ENCODE data around the gene AMIGO1. TPM values are rescaled to one million over a fixed set of nuclear protein-coding genes. Genes with fewer than 3 reads are reported as not detected.

Gene AMIGO1
- total and polyA plus RNA-seq, 2 of the 8 experiments (the other 6 are each of a cell fraction or from before 2014, with no cell fraction given): 1.5 to 2.7 TPM

- DNase-seq (ENCODE audit: low read depth in 1 of 2, low spot score in 2 of 2): no peak
- no peak overlapping the region for H2BK5ac ChIP-seq (ENCODE audit: low read depth, low read length)
- no peak overlapping the region for H3K4ac ChIP-seq (replicated peaks; ENCODE audit: insufficient read length, low read depth, low read length)
- peaks cover 2 to 8% of the 10 kb centered on the region in 2 experiments for H4K20me1 ChIP-seq (replicated peaks in 1 of 2; ENCODE audit: control insufficient read depth in 1 of 2, insufficient read depth in 2 of 2, low read length in 2 of 2)
- no peak overlapping the region for H3K23ac ChIP-seq (ENCODE audit: insufficient read length)
- POLR2A ChIA-PET (ENCODE audit: partially characterized antibody): interaction anchor here (0.9 to 1.3 kb wide), 3 partner anchors 7 to 12 kb away, joined by 3 to 4 read pairs (median 3); partner anchors contain the start of gene CYB561D1
- peaks cover 0 to 8% (median 8%) of the 10 kb centered on the region in 4 experiments; a peak in 3 of 7 replicates for H3K27me3 ChIP-seq (replicated peaks in 1 of 4; ENCODE audit: control insufficient read depth in 3 of 4, extremely low read depth in 1 of 4, insufficient read depth in 3 of 4, low read length in 3 of 4)
- no peak overlapping the region for H3K4me3 ChIP-seq (ENCODE audit: extremely low read depth in 1 of 4, insufficient read depth in 2 of 4, low read depth in 3 of 4, low read length in 4 of 4)
- H3K14ac ChIP-seq (ENCODE audit: insufficient read length): no peak overlapping the region
- H4K91ac ChIP-seq (replicated peaks; ENCODE audit: insufficient read length, low read length): no peak overlapping the region
- H3K4me1 ChIP-seq (replicated peaks in 1 of 4; ENCODE audit: control insufficient read depth in 3 of 4, insufficient read depth in 4 of 4, low read length in 3 of 4): peaks cover 0 to 3% (median under 1%) of the 10 kb centered on the region in 4 experiments; a peak in 1 of 7 replicates
- H3K9me3 ChIP-seq (ENCODE audit: insufficient read depth in 2 of 2, low read depth in 1 of 2, low read length in 1 of 2): no peaks in the 10 kb centered on the region
- H3K27ac ChIP-seq (ENCODE audit: low read depth, low read length): no peak overlapping the region
- H2AFZ ChIP-seq (ENCODE audit: low read length): no peak overlapping the region
- peaks cover 5% of the 10 kb centered on the region; the same call in 1 of the 2 replicates for H3K23me2 ChIP-seq (ENCODE audit: low read depth, low read length)
- CTCF ChIA-PET (ENCODE audit: partially characterized antibody): interaction anchor here (1.0 to 43.7 kb wide), 6 partner anchors 4 to 135 kb away, joined by 3 to 1755 read pairs (median 335); partner anchors contain the start of genes AMIGO1, ATXN7L2, CYB561D1 and GNAI3
- H4K8ac ChIP-seq (ENCODE audit: extremely low read depth, insufficient read depth, low read length): no peak overlapping the region
- H3K56ac ChIP-seq (replicated peaks; ENCODE audit: insufficient read length, low read depth, low read length): no peak overlapping the region
- no peaks in the 10 kb centered on the region for H3K79me2 ChIP-seq (ENCODE audit: control insufficient read depth in 1 of 2, insufficient read depth in 2 of 2, low read length in 2 of 2)
- H2BK15ac ChIP-seq (ENCODE audit: low read length): no peak overlapping the region
- no peak for FAIRE-seq
- no peak overlapping the region for H2AK5ac ChIP-seq (ENCODE audit: low read depth, low read length)
- H3K18ac ChIP-seq (ENCODE audit: extremely low read depth, low read length): no peak overlapping the region
- H3K79me1 ChIP-seq (ENCODE audit: low read depth, low read length): no peaks in the 10 kb centered on the region
- H2BK12ac ChIP-seq (ENCODE audit: low read depth, low read length): no peak overlapping the region
- H2BK20ac ChIP-seq (ENCODE audit: low read length): no peak overlapping the region
- no peak overlapping the region for H3K4me2 ChIP-seq (ENCODE audit: insufficient read depth in 1 of 2, low read depth in 2 of 2, low read length in 2 of 2)
- TF ChIP-seq CREB1 (IDR thresholded peaks at IDR 0.05): no peak
- no peak for TF ChIP-seq RFX5 (IDR thresholded peaks at IDR 0.05; ENCODE audit: borderline replicate concordance, low read depth, low read length)
- no peak for TF ChIP-seq BACH1 (IDR thresholded peaks at IDR 0.05; ENCODE audit: low read length)
- TF ChIP-seq, protein P1, sequence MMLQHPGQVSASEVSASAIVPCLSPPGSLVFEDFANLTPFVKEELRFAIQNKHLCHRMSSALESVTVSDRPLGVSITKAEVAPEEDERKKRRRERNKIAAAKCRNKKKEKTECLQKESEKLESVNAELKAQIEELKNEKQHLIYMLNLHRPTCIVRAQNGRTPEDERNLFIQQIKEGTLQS (IDR thresholded peaks at IDR 0.05; ENCODE audit: insufficient read depth, low read depth, low read length): no peak
- no peak for TF ChIP-seq SRF (IDR thresholded peaks at IDR 0.05; ENCODE audit: low read depth, low read length)
- no peak for TF ChIP-seq KDM4A (IDR thresholded peaks at IDR 0.05; ENCODE audit: low read depth, low read length, severe bottlenecking)
- H4K5ac ChIP-seq (ENCODE audit: insufficient read length, low read depth, low read length): no peak overlapping the region
- 76% methylated on average over 1 of the region's 1 CpG; no CpG with 5 or more reads in 1 of the 2 experiments for WGBS, 2 experiments (ENCODE audit: extremely low coverage in 1 of 2, insufficient coverage in 1 of 2, insufficient read length in 1 of 2, insufficient replicate concordance in 2 of 2, low coverage in 1 of 2, low lambda C conversion rate in 2 of 2, missing lambda C conversion rate in 1 of 2)
- no peak overlapping the region for H3K9ac ChIP-seq (replicated peaks in 1 of 4; ENCODE audit: extremely low read depth in 1 of 4, low read depth in 3 of 4, low read length in 3 of 4)
- peaks cover 0 to 2% (median 0%) of the 10 kb centered on the region in 4 experiments; a peak in 2 of 8 replicates for H3K36me3 ChIP-seq (ENCODE audit: control insufficient read depth in 2 of 4, insufficient read depth in 4 of 4, low read length in 3 of 4)
- H2BK120ac ChIP-seq (replicated peaks; ENCODE audit: low read depth, low read length): no peak overlapping the region
Observed at GRCh38 chr1:109504974-109505373, 4.6 kb downstream of the AMIGO1 start.
